Measurements from ENCODE around the gene MARCHF5. TPM values are rescaled to one million over a fixed set of nuclear protein-coding genes. Genes with fewer than 3 reads are reported as not detected.
"Not testable (repeated sequence)": the region's sequence is repeated elsewhere in the genome, so short reads cannot be mapped to it uniquely, and the experiment has no call there.

The MARCHF5 gene
- polyA plus RNA-seq, 1 experiment: 34.9 TPM

DNA sequence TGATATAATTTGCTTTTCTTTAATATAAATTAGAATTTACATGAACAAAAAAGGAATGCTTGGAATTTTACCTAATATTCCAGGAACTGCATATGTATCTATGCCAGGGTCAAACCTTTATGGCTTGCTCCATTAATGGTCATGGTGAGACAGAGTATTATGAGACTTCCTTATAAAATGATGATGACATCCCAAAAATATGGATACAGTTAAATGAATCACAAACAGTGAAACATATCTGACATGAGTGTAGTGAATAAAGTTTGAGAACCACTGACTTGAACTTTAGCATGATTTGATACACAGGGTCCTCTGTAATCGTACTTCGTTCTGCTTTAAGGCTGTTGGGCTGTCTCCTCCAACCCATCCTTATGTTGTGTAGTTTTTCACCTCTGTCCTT lies 51.8 kb downstream of the MARCHF5 start:
- no peak for DNase-seq (ENCODE audit: low read depth, low spot score)
- H3K9me3 ChIP-seq (ENCODE audit: control insufficient read depth, insufficient read depth, low read length): no peaks in the 10 kb centered on the region
- H3K27ac ChIP-seq (ENCODE audit: low read depth, low read length): no peak overlapping the region
- H3K4me3 ChIP-seq (ENCODE audit: low read depth, low read length): no peak overlapping the region
- no peaks in the 10 kb centered on the region for H3K27me3 ChIP-seq (ENCODE audit: control insufficient read depth, insufficient read depth, low read length)
- TF ChIP-seq, protein P1, sequence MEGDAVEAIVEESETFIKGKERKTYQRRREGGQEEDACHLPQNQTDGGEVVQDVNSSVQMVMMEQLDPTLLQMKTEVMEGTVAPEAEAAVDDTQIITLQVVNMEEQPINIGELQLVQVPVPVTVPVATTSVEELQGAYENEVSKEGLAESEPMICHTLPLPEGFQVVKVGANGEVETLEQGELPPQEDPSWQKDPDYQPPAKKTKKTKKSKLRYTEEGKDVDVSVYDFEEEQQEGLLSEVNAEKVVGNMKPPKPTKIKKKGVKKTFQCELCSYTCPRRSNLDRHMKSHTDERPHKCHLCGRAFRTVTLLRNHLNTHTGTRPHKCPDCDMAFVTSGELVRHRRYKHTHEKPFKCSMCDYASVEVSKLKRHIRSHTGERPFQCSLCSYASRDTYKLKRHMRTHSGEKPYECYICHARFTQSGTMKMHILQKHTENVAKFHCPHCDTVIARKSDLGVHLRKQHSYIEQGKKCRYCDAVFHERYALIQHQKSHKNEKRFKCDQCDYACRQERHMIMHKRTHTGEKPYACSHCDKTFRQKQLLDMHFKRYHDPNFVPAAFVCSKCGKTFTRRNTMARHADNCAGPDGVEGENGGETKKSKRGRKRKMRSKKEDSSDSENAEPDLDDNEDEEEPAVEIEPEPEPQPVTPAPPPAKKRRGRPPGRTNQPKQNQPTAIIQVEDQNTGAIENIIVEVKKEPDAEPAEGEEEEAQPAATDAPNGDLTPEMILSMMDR (IDR thresholded peaks at IDR 0.05; ENCODE audit: low read depth, low read length): no peak
- ChIA-PET POLR2A (no interaction called here), CTCF (interaction anchor here (1.1 kb wide), 1 partner anchor 255 kb away, joined by 6 read pairs; no protein-coding TSS in a partner anchor)

DNA sequence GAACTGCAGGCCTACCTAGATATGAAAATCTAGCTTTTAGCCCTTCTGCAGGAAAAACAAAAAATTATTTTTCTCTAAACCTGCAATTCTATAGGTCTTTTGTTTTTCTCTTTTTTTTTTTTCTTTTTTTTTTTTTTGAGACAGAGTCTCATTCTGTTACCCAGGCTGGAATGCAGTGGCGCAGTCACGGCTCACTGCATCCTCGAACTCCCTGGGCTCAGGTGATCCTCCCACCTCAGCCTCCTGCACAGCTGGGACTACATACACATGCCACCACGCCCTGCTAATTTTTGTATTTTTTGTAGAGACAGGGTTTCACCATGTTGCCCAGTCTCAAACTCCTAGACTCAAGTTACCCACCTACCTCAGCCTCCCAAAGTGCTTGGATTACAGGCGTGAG lies 54.6 kb downstream of the MARCHF5 start:
- H3K4me3 ChIP-seq (ENCODE audit: low read depth, low read length); H3K27ac ChIP-seq (ENCODE audit: low read depth, low read length); H3K9me3 ChIP-seq (ENCODE audit: control insufficient read depth, insufficient read depth, low read length); DNase-seq (ENCODE audit: low read depth, low spot score); H3K27me3 ChIP-seq (ENCODE audit: control insufficient read depth, insufficient read depth, low read length); POLR2A ChIA-PET: not testable (repeated sequence)
- CTCF ChIA-PET: interaction anchor here (1.0 kb wide), 1 partner anchor 258 kb away, joined by 8 read pairs; no protein-coding TSS in a partner anchor

DNA sequence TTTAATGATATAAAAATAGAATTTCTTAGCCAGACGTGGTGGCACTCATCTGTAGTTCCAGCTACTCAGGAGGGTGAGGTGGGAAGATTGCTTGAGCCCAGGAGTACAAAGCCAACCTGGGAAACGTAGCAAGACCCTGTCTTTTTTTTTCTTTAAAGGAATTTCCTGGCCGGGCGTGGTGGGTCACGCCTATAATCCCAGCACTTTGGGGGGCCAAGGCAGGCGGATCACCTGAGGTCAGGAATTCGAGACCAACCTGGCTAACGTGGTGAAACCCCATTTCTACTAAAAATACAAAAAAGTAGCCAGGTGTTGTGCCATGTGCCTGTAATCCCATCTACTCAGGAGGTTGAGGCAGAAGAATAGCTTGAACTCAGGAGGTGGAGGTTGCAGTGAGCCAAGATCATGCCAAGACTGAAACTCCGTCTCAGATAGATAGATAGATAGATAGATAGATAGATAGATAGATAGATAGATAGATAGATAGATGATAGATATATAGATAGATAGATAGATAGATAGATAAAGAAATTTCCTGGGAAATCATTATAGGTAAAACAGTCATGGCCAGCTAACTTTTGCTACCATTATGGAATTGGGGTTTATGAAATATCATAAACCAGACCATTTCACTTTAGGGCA lies 56.2 kb downstream of the MARCHF5 start:
- POLR2A ChIA-PET; H3K27me3 ChIP-seq (ENCODE audit: control insufficient read depth, insufficient read depth, low read length); H3K9me3 ChIP-seq (ENCODE audit: control insufficient read depth, insufficient read depth, low read length); DNase-seq (ENCODE audit: low read depth, low spot score); H3K27ac ChIP-seq (ENCODE audit: low read depth, low read length); H3K4me3 ChIP-seq (ENCODE audit: low read depth, low read length); CTCF ChIA-PET: not testable (repeated sequence)

DNA sequence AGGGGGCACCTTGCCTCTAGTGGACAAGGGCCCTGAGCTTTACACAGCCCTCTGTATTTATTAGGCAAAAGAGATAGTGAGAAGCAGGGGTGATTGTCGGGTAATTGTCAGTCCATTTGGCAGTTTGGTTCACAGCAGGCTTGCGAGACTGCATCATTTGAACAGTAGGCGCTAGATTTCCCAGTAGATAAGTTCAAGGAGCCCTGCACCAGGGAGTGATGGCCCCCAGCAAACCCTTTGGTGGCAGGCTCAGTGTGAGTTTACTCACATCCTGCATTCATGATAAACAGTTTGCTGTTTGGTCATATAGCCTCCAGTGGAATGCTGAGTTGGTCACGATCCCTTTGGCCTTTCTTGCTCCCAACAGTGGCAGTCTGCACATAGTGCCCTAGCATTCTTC lies 59.4 kb downstream of the MARCHF5 start:
- Histone ChIP-seq H3K27ac (ENCODE audit: low read depth, low read length) (no peak overlapping the region), H3K9me3 (ENCODE audit: control insufficient read depth, insufficient read depth, low read length) (no peaks in the 10 kb centered on the region), H3K27me3 (ENCODE audit: control insufficient read depth, insufficient read depth, low read length) (no peaks in the 10 kb centered on the region), H3K4me3 (ENCODE audit: low read depth, low read length) (no peak overlapping the region)
- ChIA-PET CTCF (no interaction called here), POLR2A (no interaction called here)
- DNase-seq (ENCODE audit: low read depth, low spot score): no peak
- TF ChIP-seq, protein P1 (IDR thresholded peaks at IDR 0.05; ENCODE audit: low read depth, low read length): no peak

DNA sequence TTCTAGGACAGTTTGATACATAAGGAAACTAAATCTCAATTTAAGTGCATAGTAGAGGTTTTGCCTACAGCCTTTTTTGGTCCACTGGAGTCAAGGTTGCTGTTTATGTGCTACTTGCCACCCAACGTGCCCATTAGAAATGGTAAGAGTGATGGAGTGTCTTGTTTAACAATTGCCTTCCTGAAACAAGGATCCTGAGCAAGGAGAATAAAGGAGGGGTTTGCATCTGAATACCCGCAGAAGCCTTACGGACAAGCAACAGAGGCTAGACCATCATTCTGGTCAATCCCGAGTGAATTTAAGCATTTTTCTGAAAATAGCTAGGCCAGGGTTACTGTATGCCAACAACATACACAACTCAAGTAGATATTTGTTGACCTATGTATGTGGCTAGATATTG lies 63.6 kb downstream of the MARCHF5 start:
- peaks cover 2% of the 10 kb centered on the region for H3K27me3 ChIP-seq (ENCODE audit: control insufficient read depth, insufficient read depth, low read length)
- POLR2A ChIA-PET: no interaction called here
- CTCF ChIA-PET: no interaction called here
- no peak for DNase-seq (ENCODE audit: low read depth, low spot score)
- no peak overlapping the region for H3K4me3 ChIP-seq (ENCODE audit: low read depth, low read length)
- no peak overlapping the region for H3K27ac ChIP-seq (ENCODE audit: low read depth, low read length)
- TF ChIP-seq, protein P1 (IDR thresholded peaks at IDR 0.05; ENCODE audit: low read depth, low read length): no peak
- H3K9me3 ChIP-seq (ENCODE audit: control insufficient read depth, insufficient read depth, low read length): no peaks in the 10 kb centered on the region

DNA sequence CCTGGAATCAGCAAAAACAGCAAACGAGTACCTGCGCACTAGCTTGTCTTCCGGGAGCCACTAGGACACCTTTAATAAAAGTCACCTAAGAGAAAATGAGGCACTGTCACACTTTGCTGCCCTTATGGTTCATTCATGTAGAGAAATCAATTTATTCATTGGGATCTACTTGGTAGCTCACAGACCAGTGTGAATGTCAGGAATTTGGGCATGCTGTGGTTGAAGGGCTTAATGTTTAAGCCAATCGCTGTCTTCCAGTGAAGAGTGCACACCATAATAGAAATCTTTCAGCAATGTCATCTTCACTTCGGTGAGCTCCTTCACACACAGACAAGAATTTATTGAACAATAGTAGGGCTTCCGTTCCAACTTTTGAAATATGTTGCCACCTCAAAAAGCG lies 65.1 kb downstream of the MARCHF5 start:
- TF ChIP-seq, protein P1 (IDR thresholded peaks at IDR 0.05; ENCODE audit: low read depth, low read length): no peak
- ChIA-PET POLR2A (no interaction called here), CTCF (interaction anchor here (2.4 kb wide), 1 partner anchor 268 kb away, joined by 6 read pairs; no protein-coding TSS in a partner anchor)
- peaks cover 2% of the 10 kb centered on the region for H3K27me3 ChIP-seq (ENCODE audit: control insufficient read depth, insufficient read depth, low read length)
- no peak overlapping the region for H3K4me3 ChIP-seq (ENCODE audit: low read depth, low read length)
- no peak overlapping the region for H3K27ac ChIP-seq (ENCODE audit: low read depth, low read length)
- DNase-seq (ENCODE audit: low read depth, low spot score): no peak
- no peaks in the 10 kb centered on the region for H3K9me3 ChIP-seq (ENCODE audit: control insufficient read depth, insufficient read depth, low read length)
